Measurements from ENCODE around the gene P2RY6. TPM values are rescaled to one million over a fixed set of nuclear protein-coding genes. Genes with fewer than 3 reads are reported as not detected.
A peak's percentile ranks its signal among the peaks of the same experiment; 100 is the strongest.

Gene P2RY6
- polyA plus RNA-seq, 2 of the 4 experiments (the other 2 are of a cell fraction) = 6.8 to 8.8 TPM

DNA sequence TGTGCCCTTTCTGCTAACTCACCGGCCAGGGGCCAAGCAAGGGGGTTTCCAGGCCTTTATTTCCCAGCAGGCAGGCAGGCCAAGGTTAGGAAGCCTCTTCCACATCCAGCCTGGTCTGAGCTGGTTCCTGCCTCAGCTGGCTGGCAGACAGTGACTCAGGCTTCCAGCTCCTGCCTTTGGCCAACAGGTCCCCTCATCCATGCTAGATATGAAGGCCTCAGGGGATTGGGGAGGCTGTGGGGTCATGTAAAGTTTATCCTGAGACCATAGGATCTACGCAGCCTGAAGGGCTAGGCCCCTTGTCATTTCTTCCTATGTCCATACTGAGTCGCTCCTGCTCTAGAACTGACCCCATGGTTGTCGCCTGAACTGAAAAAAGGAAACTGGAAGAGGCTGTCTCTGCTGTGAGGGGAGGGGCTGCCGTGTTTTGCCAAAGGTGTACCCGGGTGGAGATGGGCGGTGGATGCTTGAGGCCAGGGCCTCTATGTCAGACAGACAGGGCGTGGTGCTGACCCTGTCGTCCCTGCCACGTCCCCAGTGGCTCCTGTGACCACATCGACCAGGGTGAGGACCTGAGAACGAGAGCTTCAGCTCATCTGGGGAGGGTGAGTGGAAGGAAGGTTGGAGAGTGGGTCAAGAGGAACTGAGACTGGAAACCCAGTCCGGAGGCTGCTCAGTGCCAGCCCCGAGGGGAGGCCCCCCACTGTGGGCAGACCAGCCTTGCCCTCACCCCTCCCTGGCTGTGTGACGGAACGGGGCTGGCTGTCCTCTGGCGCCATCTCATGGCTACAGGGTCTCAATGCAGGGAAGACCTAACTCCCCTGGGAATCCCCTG is 17.0 kb downstream of the P2RY6 start:
- CTCF ChIA-PET = interaction anchor here (0.6 to 25.1 kb wide), 55 partner anchors 9 to 1105 kb away, joined by 3 to 527 read pairs (median 4); partner anchors contain the start of genes ARHGEF17, P2RY2, P2RY6 and STARD10
- Histone ChIP-seq H3K4me3 (peak overlapping the region; percentile 20; the same call in 1 of the 3 replicates), H3K4me1 (peaks cover 36% of the 10 kb centered on the region), H3K27ac (peak overlapping the region; percentile 80 to 90), H3K4me2 (peak overlapping the region; percentile 82), H3K9me3 (no peaks in the 10 kb centered on the region)
- POLR2A ChIA-PET = interaction anchor here (0.9 kb wide), 1 partner anchor 48 kb away, joined by 3 read pairs; no protein-coding TSS in a partner anchor
- DNase-seq (ENCODE audit: low read depth in 1 of 2, low spot score in 1 of 2) (peak; percentile 86 to 91), ATAC-seq (peak; percentile 72 to 84), FAIRE-seq (no peak)
- 6% methylated on average over 17 of the region's 17 CpGs for WGBS (ENCODE audit: missing lambda C conversion rate)
- TF ChIP-seq FOXS1 (CRISPR knock-in tag; IDR thresholded peaks at IDR 0.05) (no peak; the same call in 1 of the 2 replicates), BCL3 (IDR thresholded peaks at IDR 0.05) (no peak), ZSCAN20 (CRISPR knock-in tag; IDR thresholded peaks at IDR 0.05) (no peak), KDM5A (IDR thresholded peaks at IDR 0.05) (no peak), JUN (IDR thresholded peaks at IDR 0.05) (no peak; a peak in 1 of 5 replicates), ZFP36 (IDR thresholded peaks at IDR 0.05; ENCODE audit: borderline replicate concordance, partially characterized antibody) (no peak), FOSB (CRISPR knock-in tag; IDR thresholded peaks at IDR 0.05) (no peak), RFX5 (IDR thresholded peaks at IDR 0.05) (no peak), JUNB (IDR thresholded peaks at IDR 0.05) (no peak), MAZ (IDR thresholded peaks at IDR 0.05; ENCODE audit: borderline replicate concordance, low read depth, low read length) (0 out of 2 replicates have a peak, but pooled peaks have one; percentile 12), CHD2 (IDR thresholded peaks at IDR 0.05; ENCODE audit: low read length, partially characterized antibody) (no peak), BHLHE40 (IDR thresholded peaks at IDR 0.05; ENCODE audit: low read depth, low read length) (no peak), NPAS2 (CRISPR knock-in tag; IDR thresholded peaks at IDR 0.05; ENCODE audit: borderline replicate concordance) (no peak), SMC3 (IDR thresholded peaks at IDR 0.05) (peak; percentile 88), ESRRA (IDR thresholded peaks at IDR 0.05; ENCODE audit: borderline replicate concordance, low read length) (no peak), EP300 (IDR thresholded peaks at IDR 0.05) (no peak), RNF2 (IDR thresholded peaks at IDR 0.05; ENCODE audit: borderline replicate concordance, low read depth) (no peak), HDAC2 (IDR thresholded peaks at IDR 0.05) (no peak), POLR2AphosphoS2 (conservative IDR thresholded peaks at IDR 0.05; ENCODE audit: low read length) (no peak), GATA3 (IDR thresholded peaks at IDR 0.05; ENCODE audit: borderline replicate concordance) (peak; percentile 47; the same call in 1 of the 2 replicates), HMGXB4 (CRISPR knock-in tag; IDR thresholded peaks at IDR 0.05; ENCODE audit: borderline replicate concordance) (no peak), EHMT2 (IDR thresholded peaks at IDR 0.05; ENCODE audit: low read depth) (no peak), TP53 (CRISPR knock-in tag; IDR thresholded peaks at IDR 0.05) (no peak), FOSL2 (IDR thresholded peaks at IDR 0.05) (no peak), FOSL2 (CRISPR knock-in tag; IDR thresholded peaks at IDR 0.05) (peak; percentile 60), POLR2A (IDR thresholded peaks at IDR 0.05; ENCODE audit: low read length) (no peak), MAFK (IDR thresholded peaks at IDR 0.05; ENCODE audit: partially characterized antibody) (peak; percentile 58), CBX2 (IDR thresholded peaks at IDR 0.05; ENCODE audit: borderline replicate concordance, low read depth) (no peak), PHF8 (IDR thresholded peaks at IDR 0.05; ENCODE audit: borderline replicate concordance, low read depth) (no peak), HOXA7 (CRISPR knock-in tag; IDR thresholded peaks at IDR 0.05) (no peak), TFCP2L1 (CRISPR knock-in tag; IDR thresholded peaks at IDR 0.05) (no peak), EHF (CRISPR knock-in tag; IDR thresholded peaks at IDR 0.05) (no peak), RARB (CRISPR knock-in tag; IDR thresholded peaks at IDR 0.05) (peak; percentile 43; the same call in 1 of the 2 replicates), NFE2L2 (conservative IDR thresholded peaks at IDR 0.05; ENCODE audit: low read length) (no peak), CEBPB (IDR thresholded peaks at IDR 0.05) (no peak), RCOR1 (IDR thresholded peaks at IDR 0.05; ENCODE audit: low read depth, low read length) (no peak)
- TF ChIP-seq, protein P1, sequence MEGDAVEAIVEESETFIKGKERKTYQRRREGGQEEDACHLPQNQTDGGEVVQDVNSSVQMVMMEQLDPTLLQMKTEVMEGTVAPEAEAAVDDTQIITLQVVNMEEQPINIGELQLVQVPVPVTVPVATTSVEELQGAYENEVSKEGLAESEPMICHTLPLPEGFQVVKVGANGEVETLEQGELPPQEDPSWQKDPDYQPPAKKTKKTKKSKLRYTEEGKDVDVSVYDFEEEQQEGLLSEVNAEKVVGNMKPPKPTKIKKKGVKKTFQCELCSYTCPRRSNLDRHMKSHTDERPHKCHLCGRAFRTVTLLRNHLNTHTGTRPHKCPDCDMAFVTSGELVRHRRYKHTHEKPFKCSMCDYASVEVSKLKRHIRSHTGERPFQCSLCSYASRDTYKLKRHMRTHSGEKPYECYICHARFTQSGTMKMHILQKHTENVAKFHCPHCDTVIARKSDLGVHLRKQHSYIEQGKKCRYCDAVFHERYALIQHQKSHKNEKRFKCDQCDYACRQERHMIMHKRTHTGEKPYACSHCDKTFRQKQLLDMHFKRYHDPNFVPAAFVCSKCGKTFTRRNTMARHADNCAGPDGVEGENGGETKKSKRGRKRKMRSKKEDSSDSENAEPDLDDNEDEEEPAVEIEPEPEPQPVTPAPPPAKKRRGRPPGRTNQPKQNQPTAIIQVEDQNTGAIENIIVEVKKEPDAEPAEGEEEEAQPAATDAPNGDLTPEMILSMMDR (IDR thresholded peaks at IDR 0.05) = peak; percentile 96
- TF ChIP-seq, protein P2, sequence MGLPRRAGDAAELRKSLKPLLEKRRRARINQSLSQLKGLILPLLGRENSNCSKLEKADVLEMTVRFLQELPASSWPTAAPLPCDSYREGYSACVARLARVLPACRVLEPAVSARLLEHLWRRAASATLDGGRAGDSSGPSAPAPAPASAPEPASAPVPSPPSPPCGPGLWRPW (IDR thresholded peaks at IDR 0.05) = no peak
